G401 (cell line): ENCODE data around the gene RPS21. TPM values are rescaled to one million over a fixed set of nuclear protein-coding genes. Genes with fewer than 3 reads are reported as not detected.
"Not testable (repeated sequence)": the region's sequence is repeated elsewhere in the genome, so short reads cannot be mapped to it uniquely, and the experiment has no call there.

Experiments
- DNase-seq: peaks from one replicate; pipeline ENCODE4 v3.0.0-alpha.2; 2015; ENCODE audit warnings: low spot score
- in situ Hi-C: cut with HindIII; loops from 2 replicates; pipeline ENCODE4 v1.10.0; 2016; ENCODE audit warnings: low sequenced_read_pairs, mixed read lengths
- total RNA-seq: library from RNA; depleted of rRNA; stranded (reverse); fragments of >200 nt; shearing (Covaris generic); gene quantifications from 2 replicates; pipeline ENCODE4 v1.2.3, GENCODE V29; 2014

Gene RPS21
- total RNA-seq, 1 experiment from 2014 or later, result 1,245 TPM

GRCh38 chr20:62373631-62374179, 13.2 kb upstream of the RPS21 start:
- in situ Hi-C loops, DNase-seq: not testable (repeated sequence)

- DNase-seq, result no peak
- in situ Hi-C loops, result no loop called here
Measured at GRCh38 chr20:62374331-62375152, 12.4 kb upstream of the RPS21 start.

GRCh38 chr20:62376112-62377063, 10.5 kb upstream of the RPS21 start:
- no peak for DNase-seq
- in situ Hi-C loops, result no loop called here

GRCh38 chr20:62377064-62377461, 9.8 kb upstream of the RPS21 start:
- DNase-seq, result no peak
- in situ Hi-C loops, result no loop called here

GRCh38 chr20:62377615-62378178, 9.2 kb upstream of the RPS21 start:
- in situ Hi-C loops, result no loop called here
- no peak for DNase-seq

- in situ Hi-C loops, result no loop called here
- DNase-seq, result no peak
Measured at GRCh38 chr20:62378215-62378614, 8.7 kb upstream of the RPS21 start.

GRCh38 chr20:62381202-62381797, 5.6 kb upstream of the RPS21 start:
- in situ Hi-C loops, result no loop called here
- DNase-seq, result no peak

GRCh38 chr20:62381842-62382241, 5.1 kb upstream of the RPS21 start:
- in situ Hi-C loops, result no loop called here
- no peak for DNase-seq

- in situ Hi-C loops, result no loop called here
- DNase-seq, result peak; percentile 90
Measured at GRCh38 chr20:62382306-62383198, 4.4 kb upstream of the RPS21 start.

- DNase-seq, result no peak
- in situ Hi-C loops, result no loop called here
Measured at GRCh38 chr20:62387219-62387913, 463 bp downstream of the RPS21 start.

GRCh38 chr20:62387933-62388635, 1.2 kb downstream of the RPS21 start:
- no peak for DNase-seq
- in situ Hi-C loops, result no loop called here

GRCh38 chr20:62388839-62389600, 2.1 kb downstream of the RPS21 start:
- DNase-seq, result no peak
- in situ Hi-C loops, result no loop called here

- DNase-seq, result no peak
- in situ Hi-C loops, result no loop called here
Measured at GRCh38 chr20:62389601-62390087, 2.7 kb downstream of the RPS21 start.

GRCh38 chr20:62390317-62391164, 3.6 kb downstream of the RPS21 start:
- in situ Hi-C loops, result no loop called here
- peak; percentile 66 for DNase-seq
